SU-DHL-6 (cell line): ENCODE data around the gene IFT27.

ENCODE experiments used
- H2AFZ ChIP-seq: fragments of 200-600 bp; sonication (generic); 2 replicates; pipeline ENCODE4 v1.6.1; 2014; ENCODE audit warnings: low read depth, mild to moderate bottlenecking, moderate library complexity, mixed read lengths, antibody characterized with exemption, low read length; ENCODE audit not compliant: severe bottlenecking
- H3F3A ChIP-seq: fragments of 200-600 bp; shearing (Covaris generic); 2 replicates; pipeline ENCODE4 v1.6.0; 2016; ENCODE audit warnings: antibody characterized with exemption, mild to moderate bottlenecking; ENCODE audit not compliant: insufficient read depth
- H3K27ac ChIP-seq: fragments of 200-600 bp; sonication (generic); 2 replicates; pipeline ENCODE4 v1.5.1; 2016; ENCODE audit warnings: low read depth, mild to moderate bottlenecking, low read length, moderate library complexity, mixed read lengths
- H3K27me3 ChIP-seq: fragments of 200-600 bp; sonication (generic), shearing (Covaris generic); 2 replicates; pipeline ENCODE4 v1.6.0; 2014; ENCODE audit warnings: mild to moderate bottlenecking, low read length
- H3K36me3 ChIP-seq: fragments of 200-600 bp; sonication (generic); 2 replicates; pipeline ENCODE4 v1.6.1; 2014; ENCODE audit warnings: mild to moderate bottlenecking, low read length, mixed read lengths
- H3K4me2 ChIP-seq: fragments of 300-600, 200-600 bp; shearing (Covaris generic), sonication (generic); 2 replicates; pipeline ENCODE4 v1.6.0; 2014; ENCODE audit warnings: low read length, low read depth, mild to moderate bottlenecking; ENCODE audit not compliant: poor library complexity, severe bottlenecking
- H3K4me3 ChIP-seq: fragments of 200-600 bp; sonication (generic); 2 replicates; pipeline ENCODE4 v1.5.1; 2014; ENCODE audit warnings: antibody characterized with exemption, low read length, mild to moderate bottlenecking, mixed read lengths; ENCODE audit not compliant: insufficient read depth, poor library complexity, severe bottlenecking
- H3K79me2 ChIP-seq: fragments of 200-600 bp; sonication (generic); 2 replicates; pipeline ENCODE4 v1.6.1; 2014; ENCODE audit warnings: mild to moderate bottlenecking, low read length, moderate library complexity; ENCODE audit not compliant: insufficient read depth
- H3K9ac ChIP-seq: fragments of 200-600 bp; sonication (generic); 2 replicates; pipeline ENCODE4 v1.7.0; 2014; ENCODE audit warnings: mild to moderate bottlenecking, low read length
- H3K9me2 ChIP-seq: fragments of 200-600 bp; sonication (generic); replicated peaks from 2 replicates; pipeline ENCODE4 v1.6.1; 2014; ENCODE audit warnings: low read length; ENCODE audit not compliant: insufficient read depth
- H3K9me3 ChIP-seq: fragments of 200-600 bp; sonication (generic); 2 replicates; pipeline ENCODE4 v1.6.1; 2014; ENCODE audit warnings: low read length, mixed read lengths; ENCODE audit not compliant: insufficient read depth
- H4K20me1 ChIP-seq: fragments of 200-600 bp; sonication (generic); 2 replicates; pipeline ENCODE4 v1.6.1; 2014; ENCODE audit warnings: low read depth, mild to moderate bottlenecking, antibody characterized with exemption, low read length, moderate library complexity, mixed read lengths
- EZH2phosphoT487 ChIP-seq: fragments of 200-600 bp; sonication (generic), shearing (Covaris generic); conservative IDR thresholded peaks from 2 replicates; pipeline ENCODE4 v1.6.1; 2018; ENCODE audit warnings: mild to moderate bottlenecking, antibody characterized with exemption, low read length, moderate library complexity, mixed read lengths
- TF ChIP-seq, protein P1 (sequence below): fragments of 200-600 bp; sonication (generic); IDR thresholded peaks from one replicate; pipeline ENCODE4 v1.5.1; 2017; ENCODE audit warnings: antibody characterized with exemption, mild to moderate bottlenecking, low read length, moderate library complexity; ENCODE audit not compliant: insufficient read depth, poor library complexity, severe bottlenecking

The IFT27 gene

DNA sequence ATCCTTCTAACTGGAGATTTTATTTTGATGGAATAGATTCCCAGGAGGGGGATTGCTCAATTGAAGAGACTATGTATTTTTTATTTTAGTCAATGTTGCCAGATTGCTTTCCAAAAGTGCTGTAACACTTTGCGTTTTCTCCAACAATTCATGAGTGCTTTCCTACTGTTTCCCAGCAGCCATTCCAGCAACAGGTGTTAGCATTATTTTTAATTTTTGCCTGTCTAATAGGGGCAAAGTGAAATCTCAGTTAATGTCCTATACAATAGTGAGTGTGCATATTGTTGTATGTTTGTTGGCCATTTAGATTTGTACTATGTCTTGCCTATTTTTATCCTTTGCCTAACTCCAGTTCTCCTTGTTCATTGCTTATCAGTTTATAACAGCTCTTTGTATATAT, 60.3 kb downstream of the IFT27 start:
- H4K20me1 ChIP-seq: no peaks in the 10 kb centered on the region
- H3K4me3 ChIP-seq: no peak overlapping the region
- TF ChIP-seq, protein P1, sequence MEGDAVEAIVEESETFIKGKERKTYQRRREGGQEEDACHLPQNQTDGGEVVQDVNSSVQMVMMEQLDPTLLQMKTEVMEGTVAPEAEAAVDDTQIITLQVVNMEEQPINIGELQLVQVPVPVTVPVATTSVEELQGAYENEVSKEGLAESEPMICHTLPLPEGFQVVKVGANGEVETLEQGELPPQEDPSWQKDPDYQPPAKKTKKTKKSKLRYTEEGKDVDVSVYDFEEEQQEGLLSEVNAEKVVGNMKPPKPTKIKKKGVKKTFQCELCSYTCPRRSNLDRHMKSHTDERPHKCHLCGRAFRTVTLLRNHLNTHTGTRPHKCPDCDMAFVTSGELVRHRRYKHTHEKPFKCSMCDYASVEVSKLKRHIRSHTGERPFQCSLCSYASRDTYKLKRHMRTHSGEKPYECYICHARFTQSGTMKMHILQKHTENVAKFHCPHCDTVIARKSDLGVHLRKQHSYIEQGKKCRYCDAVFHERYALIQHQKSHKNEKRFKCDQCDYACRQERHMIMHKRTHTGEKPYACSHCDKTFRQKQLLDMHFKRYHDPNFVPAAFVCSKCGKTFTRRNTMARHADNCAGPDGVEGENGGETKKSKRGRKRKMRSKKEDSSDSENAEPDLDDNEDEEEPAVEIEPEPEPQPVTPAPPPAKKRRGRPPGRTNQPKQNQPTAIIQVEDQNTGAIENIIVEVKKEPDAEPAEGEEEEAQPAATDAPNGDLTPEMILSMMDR: no peak
- no peak for TF ChIP-seq EZH2phosphoT487

DNA sequence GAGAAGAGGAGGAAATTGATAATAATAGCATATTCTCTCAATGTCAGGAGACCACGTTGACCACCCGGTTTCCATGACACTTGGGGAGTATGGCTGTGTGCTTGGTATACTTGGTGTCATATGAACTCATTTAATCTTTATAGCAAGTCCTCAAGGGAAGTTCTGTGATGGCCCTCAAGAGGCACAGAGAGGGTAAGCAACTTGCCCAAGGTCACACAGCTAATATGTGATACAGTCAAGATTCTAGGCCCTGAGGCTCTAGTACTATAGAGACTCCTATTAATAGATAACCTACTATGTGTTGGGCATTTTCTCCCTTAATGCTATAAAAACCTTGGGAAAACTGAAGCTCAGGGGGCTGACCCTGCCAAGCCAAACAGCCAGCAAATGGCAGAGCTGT, 61.8 kb downstream of the IFT27 start:
- Histone ChIP-seq H4K20me1 (no peaks in the 10 kb centered on the region), H3K27ac (no peak overlapping the region), H2AFZ (no peak overlapping the region)

More for the DNA sequence above, 60.3 kb downstream of the IFT27 start:
- H3F3A ChIP-seq: no peaks in the 10 kb centered on the region
- no peaks in the 10 kb centered on the region for H3K9me2 ChIP-seq
- no peaks in the 10 kb centered on the region for H3K9me3 ChIP-seq
- H3K79me2 ChIP-seq: no peaks in the 10 kb centered on the region
- no peaks in the 10 kb centered on the region for H3K27me3 ChIP-seq
- H3K4me2 ChIP-seq: no peak overlapping the region
- no peak overlapping the region for H3K9ac ChIP-seq
- no peak overlapping the region for H2AFZ ChIP-seq
- H3K27ac ChIP-seq: no peak overlapping the region
- H3K36me3 ChIP-seq: no peaks in the 10 kb centered on the region

DNA sequence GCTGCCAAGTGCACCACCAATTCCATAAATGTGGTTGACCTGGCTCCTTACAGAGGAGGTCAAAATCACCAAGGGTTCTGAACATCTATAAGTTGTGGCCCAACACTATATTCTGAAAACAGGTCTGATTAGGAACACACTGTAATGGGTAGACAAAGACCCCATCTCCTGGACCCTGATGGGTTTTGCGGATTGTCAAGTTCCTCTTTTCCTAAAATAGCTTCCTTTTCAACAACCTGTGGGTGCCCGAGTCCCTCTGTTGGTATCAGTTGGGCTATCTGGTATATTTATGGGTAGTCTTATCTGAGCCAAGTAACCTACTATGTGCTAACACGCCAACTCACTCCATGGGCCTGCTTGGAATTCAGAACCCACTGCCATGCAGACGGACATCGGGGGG, 62.5 kb downstream of the IFT27 start:
- H4K20me1 ChIP-seq: no peaks in the 10 kb centered on the region
- H3K79me2 ChIP-seq: no peaks in the 10 kb centered on the region
- no peaks in the 10 kb centered on the region for H3K36me3 ChIP-seq
- H3K4me2 ChIP-seq: no peak overlapping the region
- no peak overlapping the region for H3K9ac ChIP-seq
- no peaks in the 10 kb centered on the region for H3K9me2 ChIP-seq
- no peaks in the 10 kb centered on the region for H3K9me3 ChIP-seq
- no peaks in the 10 kb centered on the region for H3F3A ChIP-seq
- no peak overlapping the region for H3K4me3 ChIP-seq
- no peaks in the 10 kb centered on the region for H3K27me3 ChIP-seq
- H2AFZ ChIP-seq: no peak overlapping the region
- no peak overlapping the region for H3K27ac ChIP-seq
- TF ChIP-seq, protein P1: no peak
- TF ChIP-seq EZH2phosphoT487: no peak

More for the DNA sequence above, 61.8 kb downstream of the IFT27 start:
- no peak for TF ChIP-seq EZH2phosphoT487
- TF ChIP-seq, protein P1: no peak
- no peak overlapping the region for H3K9ac ChIP-seq
- no peaks in the 10 kb centered on the region for H3F3A ChIP-seq
- no peaks in the 10 kb centered on the region for H3K9me3 ChIP-seq
- H3K4me2 ChIP-seq: no peak overlapping the region
- no peaks in the 10 kb centered on the region for H3K36me3 ChIP-seq
- no peaks in the 10 kb centered on the region for H3K27me3 ChIP-seq
- H3K79me2 ChIP-seq: no peaks in the 10 kb centered on the region
- no peaks in the 10 kb centered on the region for H3K9me2 ChIP-seq
- no peak overlapping the region for H3K4me3 ChIP-seq
